Measurements from ENCODE around the gene STIM1.

DNA sequence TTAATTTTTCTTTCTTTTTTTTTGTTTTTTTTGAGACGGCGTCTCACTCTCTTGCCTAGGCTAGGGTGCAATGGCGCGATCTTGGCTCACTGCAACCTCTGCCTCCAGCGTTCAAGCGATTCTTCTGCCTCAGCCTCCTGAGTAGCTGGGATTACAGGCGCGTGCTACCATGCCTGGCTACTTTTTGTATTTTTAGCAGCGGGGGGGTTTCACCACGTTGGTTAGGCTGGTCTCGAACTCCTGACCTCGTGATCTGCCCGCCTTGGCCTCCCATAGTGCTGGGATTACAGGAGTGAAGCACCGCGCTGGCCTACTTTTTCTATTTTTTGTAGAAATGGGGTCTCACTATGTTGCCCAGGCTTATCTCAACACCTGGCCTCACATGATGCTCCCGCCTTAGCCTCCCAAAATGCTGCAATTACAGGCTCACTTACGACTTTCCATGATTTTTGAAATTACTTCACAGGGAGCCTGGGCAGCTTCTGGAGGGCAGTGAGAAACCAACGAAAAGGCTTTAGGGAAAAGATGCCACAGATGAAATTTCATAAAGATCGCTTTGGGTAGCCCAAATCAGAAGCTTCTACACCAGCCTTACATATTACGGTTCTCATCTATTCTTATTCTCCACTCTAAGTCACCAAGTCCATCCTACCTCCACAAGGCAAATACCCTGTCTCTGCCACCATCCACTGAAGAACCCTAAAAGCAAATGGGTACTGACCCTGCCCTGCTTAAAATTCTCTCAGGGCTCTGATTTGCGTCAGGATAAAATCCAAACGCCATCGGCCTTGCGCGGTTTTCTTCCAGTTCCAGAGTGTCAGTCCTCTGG is 238.3 kb downstream of the STIM1 start:
- TF ChIP-seq, protein P1, sequence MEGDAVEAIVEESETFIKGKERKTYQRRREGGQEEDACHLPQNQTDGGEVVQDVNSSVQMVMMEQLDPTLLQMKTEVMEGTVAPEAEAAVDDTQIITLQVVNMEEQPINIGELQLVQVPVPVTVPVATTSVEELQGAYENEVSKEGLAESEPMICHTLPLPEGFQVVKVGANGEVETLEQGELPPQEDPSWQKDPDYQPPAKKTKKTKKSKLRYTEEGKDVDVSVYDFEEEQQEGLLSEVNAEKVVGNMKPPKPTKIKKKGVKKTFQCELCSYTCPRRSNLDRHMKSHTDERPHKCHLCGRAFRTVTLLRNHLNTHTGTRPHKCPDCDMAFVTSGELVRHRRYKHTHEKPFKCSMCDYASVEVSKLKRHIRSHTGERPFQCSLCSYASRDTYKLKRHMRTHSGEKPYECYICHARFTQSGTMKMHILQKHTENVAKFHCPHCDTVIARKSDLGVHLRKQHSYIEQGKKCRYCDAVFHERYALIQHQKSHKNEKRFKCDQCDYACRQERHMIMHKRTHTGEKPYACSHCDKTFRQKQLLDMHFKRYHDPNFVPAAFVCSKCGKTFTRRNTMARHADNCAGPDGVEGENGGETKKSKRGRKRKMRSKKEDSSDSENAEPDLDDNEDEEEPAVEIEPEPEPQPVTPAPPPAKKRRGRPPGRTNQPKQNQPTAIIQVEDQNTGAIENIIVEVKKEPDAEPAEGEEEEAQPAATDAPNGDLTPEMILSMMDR (IDR thresholded peaks at IDR 0.05; ENCODE audit: borderline replicate concordance, extremely low read depth, low read length, poor library complexity, severe bottlenecking): no peak
- no peak for TF ChIP-seq EZH2 (IDR thresholded peaks at IDR 0.05; ENCODE audit: borderline replicate concordance, low read depth, low read length, severe bottlenecking)

Data from DND-41 (cell line).